ENCODE measurements around the gene PIGN. TPM values are rescaled to one million over a fixed set of nuclear protein-coding genes. Genes with fewer than 3 reads are reported as not detected.

The PIGN gene
- total RNA-seq, 1 experiment from 2014 or later: 30.9 TPM

DNA sequence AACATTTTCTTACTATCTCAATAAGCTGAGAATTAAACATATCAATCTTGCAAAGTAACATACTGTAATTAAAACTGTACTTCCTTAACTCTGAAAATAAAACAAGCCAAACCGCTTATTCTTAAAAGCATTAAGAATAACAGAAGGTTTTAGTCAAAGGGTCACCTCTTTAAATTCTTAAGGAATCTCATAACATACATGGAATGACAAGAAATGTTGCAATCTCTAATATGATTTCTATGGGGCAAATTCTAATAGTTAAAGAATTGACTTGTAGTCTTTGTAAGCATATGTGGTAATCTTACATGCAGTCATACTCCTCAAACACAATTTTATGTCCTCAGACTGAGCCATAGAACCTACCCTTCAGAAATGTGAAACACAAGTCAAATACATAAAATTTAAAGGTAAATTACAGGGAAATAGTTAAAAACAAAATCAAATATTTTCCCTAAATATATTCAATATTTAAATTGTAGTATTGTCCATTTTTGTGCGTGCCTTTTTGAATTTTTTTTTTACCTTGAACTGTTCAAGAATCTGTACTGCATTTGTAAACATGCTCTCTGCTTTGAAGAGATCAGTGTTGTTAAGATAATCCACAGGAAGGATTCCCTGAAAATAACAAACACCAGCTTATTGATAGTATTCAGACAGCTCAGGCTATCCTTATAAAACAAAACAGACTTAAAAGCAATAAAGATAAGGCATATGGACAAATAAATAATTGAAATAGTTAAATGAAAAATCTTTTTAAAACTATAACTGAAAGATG lies 48.2 kb downstream of the PIGN start:
- H2BK12ac ChIP-seq (ENCODE audit: insufficient read length, low read depth, low read length): no peak overlapping the region
- H3T11ph ChIP-seq (ENCODE audit: low read length): no peak overlapping the region
- H3K23me2 ChIP-seq (ENCODE audit: insufficient read length, low read depth, low read length, poor library complexity, severe bottlenecking): no peaks in the 10 kb centered on the region
- Mint-ChIP-seq H3K4me3 (no peak overlapping the region), H3K27me3 (ENCODE audit: low read depth) (no peaks in the 10 kb centered on the region), H3K27ac (no peak overlapping the region), H3K9me3 (no peaks in the 10 kb centered on the region), H3K36me3 (ENCODE audit: insufficient read depth in 1 of 3, low read depth in 3 of 3) (peaks cover 0 to 10% (median 0%) of the 10 kb centered on the region in 3 experiments; a peak in 2 of 7 replicates), H3K4me1 (no peaks in the 10 kb centered on the region; a peak in 1 of 4 replicates)
- H3K79me2 ChIP-seq (ENCODE audit: insufficient read depth, low read length): no peaks in the 10 kb centered on the region
- WGBS (ENCODE audit: extremely low coverage, insufficient read length, low lambda C conversion rate): no CpG with 5 or more reads among the region's 2 CpGs
- no peak overlapping the region for H4K5ac ChIP-seq (ENCODE audit: insufficient read length, low read depth, low read length)
- no peak overlapping the region for H4K8ac ChIP-seq (replicated peaks; ENCODE audit: insufficient read length, low read depth, low read length)
- H3K27ac ChIP-seq (ENCODE audit: insufficient read length, low read depth, low read length): no peak overlapping the region
- H2BK20ac ChIP-seq (ENCODE audit: low read depth, low read length, poor library complexity, severe bottlenecking): no peak overlapping the region
- no peaks in the 10 kb centered on the region for H3K79me1 ChIP-seq (ENCODE audit: insufficient read depth, low read depth, low read length, poor library complexity, severe bottlenecking)
- H2BK5ac ChIP-seq (ENCODE audit: insufficient read length, low read length): no peak overlapping the region
- H3K4ac ChIP-seq (ENCODE audit: low read depth, low read length): no peak overlapping the region
- no peak overlapping the region for H3K9ac ChIP-seq (ENCODE audit: extremely low read depth, insufficient read length, low read length)
- no peaks in the 10 kb centered on the region for H4K20me1 ChIP-seq (ENCODE audit: control insufficient read depth, insufficient read depth, insufficient read length)
- H3K4me1 ChIP-seq (ENCODE audit: insufficient read depth, low read length): no peaks in the 10 kb centered on the region
- H4K91ac ChIP-seq (ENCODE audit: insufficient read length, low read depth, low read length): no peak overlapping the region
- TF ChIP-seq, protein P1, sequence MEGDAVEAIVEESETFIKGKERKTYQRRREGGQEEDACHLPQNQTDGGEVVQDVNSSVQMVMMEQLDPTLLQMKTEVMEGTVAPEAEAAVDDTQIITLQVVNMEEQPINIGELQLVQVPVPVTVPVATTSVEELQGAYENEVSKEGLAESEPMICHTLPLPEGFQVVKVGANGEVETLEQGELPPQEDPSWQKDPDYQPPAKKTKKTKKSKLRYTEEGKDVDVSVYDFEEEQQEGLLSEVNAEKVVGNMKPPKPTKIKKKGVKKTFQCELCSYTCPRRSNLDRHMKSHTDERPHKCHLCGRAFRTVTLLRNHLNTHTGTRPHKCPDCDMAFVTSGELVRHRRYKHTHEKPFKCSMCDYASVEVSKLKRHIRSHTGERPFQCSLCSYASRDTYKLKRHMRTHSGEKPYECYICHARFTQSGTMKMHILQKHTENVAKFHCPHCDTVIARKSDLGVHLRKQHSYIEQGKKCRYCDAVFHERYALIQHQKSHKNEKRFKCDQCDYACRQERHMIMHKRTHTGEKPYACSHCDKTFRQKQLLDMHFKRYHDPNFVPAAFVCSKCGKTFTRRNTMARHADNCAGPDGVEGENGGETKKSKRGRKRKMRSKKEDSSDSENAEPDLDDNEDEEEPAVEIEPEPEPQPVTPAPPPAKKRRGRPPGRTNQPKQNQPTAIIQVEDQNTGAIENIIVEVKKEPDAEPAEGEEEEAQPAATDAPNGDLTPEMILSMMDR (conservative IDR thresholded peaks at IDR 0.05): no peak
- no peak for DNase-seq
- H3K27me3 ChIP-seq (ENCODE audit: insufficient read depth, low read length): no peaks in the 10 kb centered on the region
- H2BK120ac ChIP-seq (ENCODE audit: low read depth, low read length, poor library complexity, severe bottlenecking): no peak overlapping the region
- no peak overlapping the region for H2AFZ ChIP-seq (ENCODE audit: low read length)
- no peaks in the 10 kb centered on the region for H3K9me3 ChIP-seq (ENCODE audit: control insufficient read depth, low read depth, low read length)
- H3K23ac ChIP-seq (ENCODE audit: insufficient read length, low read depth, low read length): no peak overlapping the region
- H3K14ac ChIP-seq (ENCODE audit: insufficient read depth, low read length): no peak overlapping the region
- H3K56ac ChIP-seq (ENCODE audit: insufficient read length, low read depth, low read length): no peak overlapping the region
- H2BK15ac ChIP-seq (ENCODE audit: low read depth, low read length): no peak overlapping the region
- no peak overlapping the region for H2AK5ac ChIP-seq (ENCODE audit: insufficient read length, low read length)
- H3K4me2 ChIP-seq (ENCODE audit: insufficient read depth, insufficient read length, low read length): no peak overlapping the region
- H3K18ac ChIP-seq (ENCODE audit: insufficient read length, low read depth, low read length): no peak overlapping the region

Data from H9 (cell line).